Nephron (organoid): ENCODE measurements around the gene TMC7.

Experiments used
- H3K27ac Mint-ChIP-seq, 3 experiments: 2 replicates each; pipeline ENCODE4 v1.8.0; 2020; ENCODE audit warnings: mixed read lengths in 3 of 3, mild to moderate bottlenecking in 2 of 3, moderate library complexity in 1 of 3
- H3K27me3 Mint-ChIP-seq: 2 replicates; pipeline ENCODE4 v1.8.0; 2021; ENCODE audit warnings: low read depth, mild to moderate bottlenecking, moderate library complexity, mixed read lengths
- H3K36me3 Mint-ChIP-seq: 2 replicates; pipeline ENCODE4 v1.8.0; 2020; ENCODE audit warnings: low read depth, mixed read lengths
- H3K4me1 Mint-ChIP-seq: 2 replicates; pipeline ENCODE4 v1.8.0; 2020; ENCODE audit warnings: mixed read lengths
- H3K4me3 Mint-ChIP-seq, 3 experiments: 2 replicates each; pipeline ENCODE4 v1.8.0; 2020; ENCODE audit warnings: mild to moderate bottlenecking in 3 of 3, mixed read lengths in 3 of 3, moderate library complexity in 2 of 3
- H3K9me3 Mint-ChIP-seq: 2 replicates; pipeline ENCODE4 v1.8.0; 2020; ENCODE audit warnings: mixed read lengths
- CTCF ChIP-seq, 3 experiments: fragments of 200-600 bp; sonication (generic); IDR thresholded peaks; one replicate each; pipeline ENCODE4 v1.5.0; 2021; ENCODE audit warnings: antibody characterized with exemption in 3 of 3; ENCODE audit not compliant: unreplicated experiment in 3 of 3

Gene TMC7

GRCh38 chr16:19046062-19046461 is 62.3 kb downstream of the TMC7 start:
- TF ChIP-seq CTCF (IDR thresholded peaks at IDR 0.05; ENCODE audit: unreplicated experiment in 3 of 3): no peak
- no peak overlapping the region for H3K27ac Mint-ChIP-seq
- H3K4me3 Mint-ChIP-seq: no peak overlapping the region
- H3K4me1 Mint-ChIP-seq: no peaks in the 10 kb centered on the region
- H3K9me3 Mint-ChIP-seq: no peaks in the 10 kb centered on the region
- peaks cover 2% of the 10 kb centered on the region for H3K36me3 Mint-ChIP-seq
- H3K27me3 Mint-ChIP-seq: no peaks in the 10 kb centered on the region

GRCh38 chr16:19062706-19063105 is 79.0 kb downstream of the TMC7 start:
- H3K9me3 Mint-ChIP-seq: no peaks in the 10 kb centered on the region
- peak overlapping the region in 2 of 3 experiments; percentile 2 to 41 for H3K27ac Mint-ChIP-seq
- H3K4me3 Mint-ChIP-seq: no peak overlapping the region
- no peak for TF ChIP-seq CTCF (IDR thresholded peaks at IDR 0.05; ENCODE audit: unreplicated experiment in 3 of 3)
- no peaks in the 10 kb centered on the region for H3K27me3 Mint-ChIP-seq
- no peaks in the 10 kb centered on the region for H3K36me3 Mint-ChIP-seq
- H3K4me1 Mint-ChIP-seq: peaks cover 5% of the 10 kb centered on the region

- H3K36me3 Mint-ChIP-seq: peaks cover 4% of the 10 kb centered on the region
- TF ChIP-seq CTCF (IDR thresholded peaks at IDR 0.05; ENCODE audit: unreplicated experiment in 3 of 3): no peak
- peaks cover 5% of the 10 kb centered on the region for H3K4me1 Mint-ChIP-seq
Observed at GRCh38 chr16:19066988-19067348, 83.2 kb downstream of the TMC7 start.

GRCh38 chr16:19067349-19068236 is 83.9 kb downstream of the TMC7 start, which contains the start of gene COQ7:
Gene COQ7 (plus strand): TSS chr16:19067614. CDS start chr16:19067665, 51 bp downstream.
- Mint-ChIP-seq H3K4me1 (peaks cover 5% of the 10 kb centered on the region), H3K27ac (peak within 1 kb of the TSS; percentile 85 to 96 (median 92)), H3K4me3 (peak within 1 kb of the TSS; percentile 86 to 96 (median 93)), H3K27me3 (no peaks in the 10 kb centered on the region), H3K36me3 (peaks cover 11% of the 10 kb centered on the region), H3K9me3 (no peaks in the 10 kb centered on the region)
- no peak for TF ChIP-seq CTCF (IDR thresholded peaks at IDR 0.05; ENCODE audit: unreplicated experiment in 3 of 3)

More at GRCh38 chr16:19066988-19067348, 83.2 kb downstream of the TMC7 start:
- Mint-ChIP-seq H3K27me3 (no peaks in the 10 kb centered on the region), H3K4me3 (peak overlapping the region; percentile 86 to 96 (median 93)), H3K27ac (peak overlapping the region; percentile 85 to 96 (median 92)), H3K9me3 (no peaks in the 10 kb centered on the region)

- Mint-ChIP-seq H3K4me3 (peak overlapping the region; percentile 86 to 96 (median 93)), H3K9me3 (no peaks in the 10 kb centered on the region), H3K27me3 (no peaks in the 10 kb centered on the region), H3K4me1 (peaks cover 5% of the 10 kb centered on the region), H3K27ac (peak overlapping the region; percentile 85 to 96 (median 92)), H3K36me3 (peaks cover 14% of the 10 kb centered on the region)
- no peak for TF ChIP-seq CTCF (IDR thresholded peaks at IDR 0.05; ENCODE audit: unreplicated experiment in 3 of 3)
Observed at GRCh38 chr16:19068237-19068815, 84.6 kb downstream of the TMC7 start.
